Measurements from ENCODE around the gene EFCAB11. TPM values are rescaled to one million over a fixed set of nuclear protein-coding genes. Genes with fewer than 3 reads are reported as not detected.

Gene EFCAB11
- total and polyA plus RNA-seq, 2 experiments from 2014 or later, result 7.7 to 24.6 TPM

- no peak for TF ChIP-seq ZNF462 (CRISPR knock-in tag; IDR thresholded peaks at IDR 0.05)
These were observed 203.6 kb downstream of the EFCAB11 start (continued) for GRCh38 chr14:89750908-89751392.

GRCh38 chr14:89750281-89750755 lies 204.2 kb downstream of the EFCAB11 start:
- Histone ChIP-seq H3K36me3 (ENCODE audit: insufficient read depth) (no peaks in the 10 kb centered on the region), H3K27me3 (ENCODE audit: insufficient read depth) (no peaks in the 10 kb centered on the region), H3K4me3 (no peak overlapping the region), H3K27ac (ENCODE audit: low read depth) (no peak overlapping the region), H2AFZ (no peak overlapping the region), H3K9me2 (ENCODE audit: insufficient read depth) (peaks cover 16% of the 10 kb centered on the region), H3K4me2 (no peak overlapping the region), H4K20me1 (replicated peaks; ENCODE audit: insufficient read depth) (no peaks in the 10 kb centered on the region), H3K4me1 (ENCODE audit: insufficient read depth) (no peaks in the 10 kb centered on the region), H3K79me2 (replicated peaks; ENCODE audit: insufficient read depth) (no peaks in the 10 kb centered on the region), H3F3A (replicated peaks; ENCODE audit: low read depth) (no peaks in the 10 kb centered on the region)
- DNase-seq (ENCODE audit: low spot score) (no peak), ATAC-seq (no peak)
- Mint-ChIP-seq H3K27me3 (ENCODE audit: insufficient read depth, low read depth, poor library complexity) (no peaks in the 10 kb centered on the region), H3K27ac (no peak overlapping the region), H3K9me3 (peaks cover 6% of the 10 kb centered on the region; the same call in 2 of the 3 replicates), H3K36me3 (ENCODE audit: low read depth) (0 out of 3 replicates have a peak, but pooled peaks cover 3% of the 10 kb centered on the region), H3K4me3 (no peak overlapping the region), H3K4me1 (no peaks in the 10 kb centered on the region)
- TF ChIP-seq REST (IDR thresholded peaks at IDR 0.05; ENCODE audit: unreplicated experiment) (no peak), ZNF331 (CRISPR knock-in tag; IDR thresholded peaks at IDR 0.05; ENCODE audit: low read depth) (no peak), ZNF462 (CRISPR knock-in tag; IDR thresholded peaks at IDR 0.05) (no peak)

Data from GM23338 (cell line).